ENCODE data around the gene SERTAD2.
A peak's percentile ranks its signal among the peaks of the same experiment; 100 is the strongest.

The SERTAD2 gene

DNA sequence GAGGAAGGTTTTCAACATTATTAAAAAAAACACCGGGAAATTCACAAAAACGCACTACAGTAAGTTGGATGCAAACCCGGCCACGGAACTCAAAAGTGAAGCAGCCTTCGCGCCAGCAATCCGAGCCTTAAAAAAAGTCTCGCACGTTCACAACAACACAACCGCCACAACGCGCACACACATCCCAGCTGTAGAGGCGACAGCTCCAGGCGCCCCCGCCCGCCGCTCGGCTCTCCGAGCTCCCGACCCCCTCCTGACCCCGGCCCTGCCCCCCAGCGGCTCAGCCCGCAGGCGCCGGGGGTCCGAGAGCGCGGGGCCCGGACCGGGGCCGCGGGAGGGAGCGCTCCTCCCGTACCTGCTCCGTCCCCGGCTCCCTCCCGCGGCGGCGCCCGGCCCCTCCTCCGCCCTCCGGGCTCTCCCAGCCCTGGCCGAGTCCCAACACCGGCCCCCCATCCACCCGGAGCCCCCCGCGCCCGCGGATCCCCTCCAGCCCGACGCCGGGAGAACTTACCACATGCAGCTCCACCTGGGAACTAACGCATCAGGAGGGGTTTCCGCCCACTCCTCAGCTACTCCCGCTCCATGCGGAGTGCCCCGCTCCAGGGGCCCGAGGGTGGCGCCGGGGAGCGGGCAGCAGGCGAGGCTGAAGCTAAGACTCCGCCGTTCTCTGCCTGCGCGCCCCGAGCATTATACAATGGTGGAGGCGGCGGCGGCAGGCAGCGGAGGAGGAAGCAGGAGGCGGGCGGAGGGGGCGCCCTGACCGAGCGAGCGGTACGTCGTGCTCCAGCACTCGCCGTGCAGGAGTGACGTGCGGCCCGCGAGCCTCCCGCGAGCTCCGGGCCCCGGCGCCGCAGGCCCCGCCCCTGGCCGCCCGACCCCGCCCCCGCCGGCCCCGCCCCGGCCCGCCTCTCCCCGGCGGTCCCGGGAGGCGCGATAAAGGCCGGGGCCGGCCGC lies at the start of gene SERTAD2:
Gene SERTAD2, minus strand, starts transcription at position 805 of the 954 bp plus-strand sequence. CDS start 17,042 bp downstream, outside the sequence.
- POLR2A ChIA-PET = interaction anchor here (0.5 to 5.0 kb wide), 26 partner anchors 9 to 341 kb away, joined by 3 to 60 read pairs (median 5); no protein-coding TSS in a partner anchor
- DNase-seq (ENCODE audit: low read depth, low spot score) = no peak

GRCh38 chr2:64700133-64700809 lies 46.6 kb upstream of the SERTAD2 start:
- no peak for DNase-seq (ENCODE audit: low read depth, low spot score)
- ChIA-PET POLR2A (no interaction called here), CTCF (interaction anchor here (1.2 kb wide), 1 partner anchor 49 kb away, joined by 4 read pairs; no protein-coding TSS in a partner anchor)
- no peak overlapping the region for H3K4me3 ChIP-seq (ENCODE audit: low read depth, low read length)
- TF ChIP-seq CTCF (IDR thresholded peaks at IDR 0.05; ENCODE audit: insufficient read depth, low read length, missing control alignments) = no peak

More for the DNA sequence above, at the start of gene SERTAD2:
- no peak for TF ChIP-seq CTCF (IDR thresholded peaks at IDR 0.05; ENCODE audit: insufficient read depth, low read length, missing control alignments)
- H3K4me3 ChIP-seq (ENCODE audit: low read depth, low read length) = peak within 1 kb of the TSS; percentile 77
- CTCF ChIA-PET = interaction anchor here (0.8 to 14.2 kb wide), 24 partner anchors 9 to 224 kb away, joined by 3 to 128 read pairs (median 4); no protein-coding TSS in a partner anchor

DNA sequence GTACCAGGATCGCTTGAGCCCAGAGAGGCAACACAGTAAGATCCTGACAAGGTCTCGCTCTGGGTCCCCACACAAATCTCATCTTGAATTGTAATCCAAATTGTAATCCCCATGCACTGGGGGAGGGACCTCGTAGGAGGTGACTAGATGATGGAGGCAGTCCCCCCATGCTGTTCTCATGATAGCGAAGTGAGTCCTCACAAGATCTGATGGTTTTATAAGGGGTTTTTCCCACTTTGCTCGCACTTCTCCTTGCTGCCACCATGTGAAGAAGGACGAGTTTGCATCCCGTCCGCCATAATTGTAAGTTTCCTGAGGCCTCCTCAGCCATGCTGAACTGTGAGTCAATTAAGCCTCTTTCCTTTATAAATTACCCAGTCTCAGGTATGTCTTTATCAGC lies 46.0 kb upstream of the SERTAD2 start:
- no peak overlapping the region for H3K4me3 ChIP-seq (ENCODE audit: low read depth, low read length)
- DNase-seq (ENCODE audit: low read depth, low spot score) = no peak
- TF ChIP-seq CTCF (IDR thresholded peaks at IDR 0.05; ENCODE audit: insufficient read depth, low read length, missing control alignments) = no peak
- CTCF ChIA-PET = no interaction called here
- POLR2A ChIA-PET = no interaction called here

- no peak for TF ChIP-seq CTCF (IDR thresholded peaks at IDR 0.05; ENCODE audit: insufficient read depth, low read length, missing control alignments)
- ChIA-PET CTCF (no interaction called here), POLR2A (interaction anchor here (0.9 to 1.0 kb wide), 2 partner anchors 45 to 52 kb away, joined by 4 read pairs; partner anchors contain the start of gene SERTAD2)
- H3K4me3 ChIP-seq (ENCODE audit: low read depth, low read length) = no peak overlapping the region
- DNase-seq (ENCODE audit: low read depth, low spot score) = peak; percentile 77
Observed at GRCh38 chr2:64698668-64699444, 45.1 kb upstream of the SERTAD2 start.

GRCh38 chr2:64698177-64698643 lies 44.5 kb upstream of the SERTAD2 start:
- H3K4me3 ChIP-seq (ENCODE audit: low read depth, low read length) = no peak overlapping the region
- TF ChIP-seq CTCF (IDR thresholded peaks at IDR 0.05; ENCODE audit: insufficient read depth, low read length, missing control alignments) = no peak
- CTCF ChIA-PET = no interaction called here
- POLR2A ChIA-PET = interaction anchor here (0.6 to 1.0 kb wide), 3 partner anchors 44 to 104 kb away, joined by 4 read pairs; partner anchors contain the start of gene SERTAD2
- no peak for DNase-seq (ENCODE audit: low read depth, low spot score)
